ENCODE measurements around the gene RDH11. TPM values are rescaled to one million over a fixed set of nuclear protein-coding genes. Genes with fewer than 3 reads are reported as not detected.
"Not testable (repeated sequence)": the region's sequence is repeated elsewhere in the genome, so short reads cannot be mapped to it uniquely, and the experiment has no call there.

The RDH11 gene
- total RNA-seq, 1 experiment from 2014 or later: 117 TPM

- Mint-ChIP-seq H3K27me3 (ENCODE audit: unreplicated experiment) (no peaks in the 10 kb centered on the region), H3K4me3 (ENCODE audit: low read depth, unreplicated experiment) (no peak overlapping the region), H3K9me3 (ENCODE audit: low read depth, unreplicated experiment) (no peaks in the 10 kb centered on the region), H3K36me3 (ENCODE audit: insufficient read depth, unreplicated experiment) (no peaks in the 10 kb centered on the region), H3K4me1 (ENCODE audit: low read depth, unreplicated experiment) (peaks cover 17% of the 10 kb centered on the region), H3K27ac (ENCODE audit: unreplicated experiment) (no peak overlapping the region)
- no peak for DNase-seq
- intact Hi-C loops (cut with micrococcal nuclease; ENCODE audit: unreplicated experiment): no loop called here
- TF ChIP-seq CTCF (IDR thresholded peaks at IDR 0.05; ENCODE audit: unreplicated experiment): no peak
- CTCF ChIA-PET: interaction anchor here (0.7 to 1.0 kb wide), 2 partner anchors 17 to 264 kb away, joined by 3 to 5 read pairs; no protein-coding TSS in a partner anchor
- no TSS peak for BruUV-seq (replicated peaks)
These were observed 26.3 kb upstream of the RDH11 start for GRCh38 chr14:67721875-67722274.

GRCh38 chr14:67719866-67720265, 24.3 kb upstream of the RDH11 start:
- no peak overlapping the region for H3K27ac Mint-ChIP-seq (ENCODE audit: unreplicated experiment)
- DNase-seq: no peak
- no peaks in the 10 kb centered on the region for H3K9me3 Mint-ChIP-seq (ENCODE audit: low read depth, unreplicated experiment)
- H3K27me3 Mint-ChIP-seq (ENCODE audit: unreplicated experiment): no peaks in the 10 kb centered on the region
- H3K4me3 Mint-ChIP-seq (ENCODE audit: low read depth, unreplicated experiment): no peak overlapping the region
- no TSS peak for BruUV-seq (replicated peaks)
- TF ChIP-seq CTCF (IDR thresholded peaks at IDR 0.05; ENCODE audit: unreplicated experiment): no peak
- CTCF ChIA-PET: no interaction called here
- peaks cover 17% of the 10 kb centered on the region for H3K4me1 Mint-ChIP-seq (ENCODE audit: low read depth, unreplicated experiment)
- no peaks in the 10 kb centered on the region for H3K36me3 Mint-ChIP-seq (ENCODE audit: insufficient read depth, unreplicated experiment)
- intact Hi-C loops (cut with micrococcal nuclease; ENCODE audit: unreplicated experiment): no loop called here

GRCh38 chr14:67719385-67719784, 23.8 kb upstream of the RDH11 start:
- H3K27ac Mint-ChIP-seq (ENCODE audit: unreplicated experiment); H3K4me3 Mint-ChIP-seq (ENCODE audit: low read depth, unreplicated experiment); H3K27me3 Mint-ChIP-seq (ENCODE audit: unreplicated experiment); intact Hi-C loops (cut with micrococcal nuclease; ENCODE audit: unreplicated experiment); H3K9me3 Mint-ChIP-seq (ENCODE audit: low read depth, unreplicated experiment); CTCF ChIA-PET; DNase-seq; H3K36me3 Mint-ChIP-seq (ENCODE audit: insufficient read depth, unreplicated experiment); BruUV-seq (replicated peaks): not testable (repeated sequence)
- peaks cover 17% of the 10 kb centered on the region for H3K4me1 Mint-ChIP-seq (ENCODE audit: low read depth, unreplicated experiment)

- no peaks in the 10 kb centered on the region for H3K27me3 Mint-ChIP-seq (ENCODE audit: unreplicated experiment)
- TF ChIP-seq CTCF (IDR thresholded peaks at IDR 0.05; ENCODE audit: unreplicated experiment): no peak
- no peaks in the 10 kb centered on the region for H3K36me3 Mint-ChIP-seq (ENCODE audit: insufficient read depth, unreplicated experiment)
- CTCF ChIA-PET: no interaction called here
- H3K4me1 Mint-ChIP-seq (ENCODE audit: low read depth, unreplicated experiment): peaks cover 17% of the 10 kb centered on the region
- no peak for DNase-seq
- no peak overlapping the region for H3K27ac Mint-ChIP-seq (ENCODE audit: unreplicated experiment)
- no TSS peak for BruUV-seq (replicated peaks)
- H3K9me3 Mint-ChIP-seq (ENCODE audit: low read depth, unreplicated experiment): no peaks in the 10 kb centered on the region
- H3K4me3 Mint-ChIP-seq (ENCODE audit: low read depth, unreplicated experiment): no peak overlapping the region
- intact Hi-C loops (cut with micrococcal nuclease; ENCODE audit: unreplicated experiment): no loop called here
These were observed 22.7 kb upstream of the RDH11 start for GRCh38 chr14:67718265-67718664.

GRCh38 chr14:67717048-67717447, 21.5 kb upstream of the RDH11 start:
- peaks cover 17% of the 10 kb centered on the region for H3K4me1 Mint-ChIP-seq (ENCODE audit: low read depth, unreplicated experiment)
- BruUV-seq (replicated peaks): no TSS peak
- H3K36me3 Mint-ChIP-seq (ENCODE audit: insufficient read depth, unreplicated experiment): no peaks in the 10 kb centered on the region
- intact Hi-C loops (cut with micrococcal nuclease; ENCODE audit: unreplicated experiment): no loop called here
- no peak for DNase-seq
- no peak for TF ChIP-seq CTCF (IDR thresholded peaks at IDR 0.05; ENCODE audit: unreplicated experiment)
- no peaks in the 10 kb centered on the region for H3K9me3 Mint-ChIP-seq (ENCODE audit: low read depth, unreplicated experiment)
- H3K4me3 Mint-ChIP-seq (ENCODE audit: low read depth, unreplicated experiment): no peak overlapping the region
- no peak overlapping the region for H3K27ac Mint-ChIP-seq (ENCODE audit: unreplicated experiment)
- CTCF ChIA-PET: no interaction called here
- no peaks in the 10 kb centered on the region for H3K27me3 Mint-ChIP-seq (ENCODE audit: unreplicated experiment)

Measured in Calu3 (cell line).